Thoracic aorta (tissue), 2 donors: ENCODE data around the gene FYCO1. TPM values are rescaled to one million over a fixed set of nuclear protein-coding genes. Genes with fewer than 3 reads are reported as not detected.
A peak's percentile ranks its signal among the peaks of the same experiment; 100 is the strongest.

ENCODE experiments used
- ATAC-seq: fragments of 150-250 bp; one replicate; pipeline ENCODE4 v1.8.0; 2017; ENCODE audit warnings: low read depth; ENCODE audit not compliant: insufficient number of reproducible peaks, low FRiP score
- DNase-seq: peaks from one replicate; pipeline ENCODE4 v3.0.0-alpha.2; 2020; ENCODE audit warnings: low spot score
- H3K27ac ChIP-seq, 2 donors: fragments of 200-600 bp; sonication (generic); 1 replicate in 1 of 2; 2 replicates in 1 of 2; pipeline ENCODE4 v1.5.1; 2016; ENCODE audit warnings: mild to moderate bottlenecking in 2 of 2, moderate library complexity in 2 of 2
- H3K27me3 ChIP-seq: fragments of 200-600 bp; sonication (generic); replicated peaks from 2 replicates; pipeline ENCODE4 v1.6.0; 2016; ENCODE audit warnings: mild to moderate bottlenecking; ENCODE audit not compliant: insufficient read depth
- H3K36me3 ChIP-seq: fragments of 200-600 bp; sonication (generic); one replicate; pipeline ENCODE4 v1.5.1; 2016
- H3K4me1 ChIP-seq, 2 donors: fragments of 200-600 bp; sonication (generic); 1 replicate in 1 of 2; 2 replicates in 1 of 2; pipeline versions ENCODE4 v1.5.1 to v1.6.0; 2016; ENCODE audit warnings: low read depth in 2 of 2, mild to moderate bottlenecking in 1 of 2; ENCODE audit not compliant: control insufficient read depth in 1 of 2
- H3K4me3 ChIP-seq: fragments of 200-600 bp; sonication (generic); 2 replicates; pipeline ENCODE4 v1.5.1; 2016; ENCODE audit warnings: mild to moderate bottlenecking
- H3K9me3 ChIP-seq: fragments of 200-600 bp; sonication (generic); 2 replicates; pipeline ENCODE4 v1.5.1; 2016
- CTCF ChIP-seq: fragments of 200-600 bp; sonication (generic); IDR thresholded peaks from one replicate; pipeline ENCODE4 v1.5.1; 2019; ENCODE audit warnings: antibody characterized with exemption
- total RNA-seq, 2 donors: library from RNA; depleted of rRNA; stranded (reverse); fragments of >200 nt; gene quantifications; one replicate each; pipeline versions ENCODE4 v1.1.0 to v1.2.3, GENCODE V29; 2016

The FYCO1 gene
- total RNA-seq, 2 donors from 2014 or later, result 70.4 to 86.1 TPM

GRCh38 chr3:45964139-45964538 lies 31.5 kb downstream of the FYCO1 start:
- Histone ChIP-seq H3K36me3 (peaks cover 79% of the 10 kb centered on the region), H3K9me3 (no peaks in the 10 kb centered on the region)

GRCh38 chr3:45962033-45962432 lies 33.6 kb downstream of the FYCO1 start:
- no peak for TF ChIP-seq CTCF
- Histone ChIP-seq H3K4me1 (peaks cover 10 to 28% of the 10 kb centered on the region in 2 donors), H3K4me3 (no peak overlapping the region), H3K9me3 (no peaks in the 10 kb centered on the region), H3K27ac (no peak overlapping the region), H3K36me3 (peaks cover 84% of the 10 kb centered on the region), H3K27me3 (no peaks in the 10 kb centered on the region)
- DNase-seq (no peak), ATAC-seq (no peak)

More at GRCh38 chr3:45964139-45964538, 31.5 kb downstream of the FYCO1 start:
- Histone ChIP-seq H3K27ac (peak overlapping the region in 1 of 2 donors; percentile 15), H3K27me3 (no peaks in the 10 kb centered on the region), H3K4me3 (no peak overlapping the region), H3K4me1 (peaks cover 20 to 45% of the 10 kb centered on the region in 2 donors)
- DNase-seq (no peak), ATAC-seq (no peak)
- TF ChIP-seq CTCF, result no peak

- DNase-seq (no peak), ATAC-seq (no peak)
- H3K27me3 ChIP-seq, result no peaks in the 10 kb centered on the region
- H3K27ac ChIP-seq, result no peak overlapping the region
- no peaks in the 10 kb centered on the region for H3K9me3 ChIP-seq
- no peak overlapping the region for H3K4me3 ChIP-seq
- H3K4me1 ChIP-seq, result peaks cover 0 to 11% of the 10 kb centered on the region in 2 donors
- peaks cover 83% of the 10 kb centered on the region for H3K36me3 ChIP-seq
- TF ChIP-seq CTCF, result no peak
These were observed 35.3 kb downstream of the FYCO1 start for GRCh38 chr3:45960289-45960688.

GRCh38 chr3:45959201-45959600 lies 36.4 kb downstream of the FYCO1 start:
- DNase-seq (no peak), ATAC-seq (no peak)
- no peaks in the 10 kb centered on the region for H3K27me3 ChIP-seq
- TF ChIP-seq CTCF, result no peak
- peaks cover 84% of the 10 kb centered on the region for H3K36me3 ChIP-seq
- no peaks in the 10 kb centered on the region for H3K9me3 ChIP-seq
- H3K27ac ChIP-seq, result peak overlapping the region in 1 of 2 donors; percentile 12
- no peaks in the 10 kb centered on the region for H3K4me1 ChIP-seq
- H3K4me3 ChIP-seq, result no peak overlapping the region

GRCh38 chr3:45958321-45958791 lies 37.3 kb downstream of the FYCO1 start:
- no peak overlapping the region for H3K4me3 ChIP-seq
- DNase-seq, result no peak

More at GRCh38 chr3:45958321-45958791, 37.3 kb downstream of the FYCO1 start:
- Histone ChIP-seq H3K27me3 (no peaks in the 10 kb centered on the region), H3K36me3 (peaks cover 82% of the 10 kb centered on the region), H3K27ac (peak overlapping the region in 1 of 2 donors; percentile 12), H3K9me3 (no peaks in the 10 kb centered on the region), H3K4me1 (no peaks in the 10 kb centered on the region)
- ATAC-seq, result no peak
- no peak for TF ChIP-seq CTCF
